Stimulated activated CD8-positive, alpha-beta memory T cell treated with anti-CD3 and anti-CD28 coated beads, Interleukin-7, amount 100 ng/mL, for 1 hour (primary cell): ENCODE results near the gene AMMECR1.

Experiments used
- DNase-seq, 2 donors: peaks; one replicate each; pipeline ENCODE4 v3.0.0-alpha.2; 2020; ENCODE audit warnings: low read depth in 2 of 2

The AMMECR1 gene

DNA sequence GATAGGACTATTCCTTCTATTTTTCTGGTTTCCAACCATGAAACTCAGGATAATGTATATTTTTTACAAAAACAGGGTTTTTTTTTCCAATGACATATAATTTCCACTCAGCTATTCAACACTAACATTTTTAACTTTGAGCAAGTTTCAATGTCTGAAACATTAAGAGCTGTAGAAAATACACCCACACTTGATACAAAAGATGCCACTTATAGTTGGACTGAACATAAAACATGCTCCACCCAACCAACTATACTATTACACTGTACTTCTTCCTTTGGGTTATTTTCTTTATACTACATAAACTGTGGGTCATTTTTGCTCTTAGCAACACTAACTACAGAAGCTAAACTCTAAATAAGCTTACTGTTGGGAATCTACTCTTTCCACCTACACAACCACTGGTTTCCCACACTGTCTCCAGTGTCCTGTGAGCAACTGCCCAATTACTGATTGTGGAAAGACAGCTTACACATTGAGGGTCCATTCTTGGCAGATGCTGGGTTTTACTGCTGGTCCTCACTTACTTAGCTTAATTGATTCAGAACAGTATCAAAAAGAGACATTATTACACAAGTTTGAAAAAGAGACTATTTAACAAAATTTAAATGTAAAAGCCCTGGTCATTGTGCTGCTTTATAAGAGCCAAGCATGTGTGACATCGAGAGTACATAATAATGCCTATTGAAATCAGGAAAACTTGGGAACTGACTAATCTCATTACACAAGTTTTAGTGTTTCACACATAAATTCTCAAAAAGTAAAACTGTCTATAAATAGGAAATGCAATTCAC lies 6.3 kb downstream of the AMMECR1 start:
- DNase-seq = no peak

DNA sequence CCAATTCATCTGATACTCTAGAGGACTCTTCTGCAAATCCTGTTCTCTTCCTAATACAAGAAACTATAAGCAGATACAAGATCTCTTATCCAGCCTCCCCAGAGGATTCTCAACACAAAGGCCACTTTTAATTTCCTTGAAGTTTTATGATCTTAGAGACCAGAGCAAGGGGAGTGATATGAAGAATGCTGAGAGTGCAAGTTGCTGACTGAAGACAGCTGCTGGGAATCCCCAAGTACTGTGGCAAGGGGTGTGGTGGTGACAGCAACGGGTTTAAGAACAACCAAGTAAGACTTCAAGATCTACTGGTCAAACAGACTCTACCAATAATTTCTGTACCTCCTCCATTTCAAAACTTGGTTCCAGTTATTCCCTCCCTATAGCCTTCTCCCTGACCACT lies 7.0 kb downstream of the AMMECR1 start:
- DNase-seq = no peak

DNA sequence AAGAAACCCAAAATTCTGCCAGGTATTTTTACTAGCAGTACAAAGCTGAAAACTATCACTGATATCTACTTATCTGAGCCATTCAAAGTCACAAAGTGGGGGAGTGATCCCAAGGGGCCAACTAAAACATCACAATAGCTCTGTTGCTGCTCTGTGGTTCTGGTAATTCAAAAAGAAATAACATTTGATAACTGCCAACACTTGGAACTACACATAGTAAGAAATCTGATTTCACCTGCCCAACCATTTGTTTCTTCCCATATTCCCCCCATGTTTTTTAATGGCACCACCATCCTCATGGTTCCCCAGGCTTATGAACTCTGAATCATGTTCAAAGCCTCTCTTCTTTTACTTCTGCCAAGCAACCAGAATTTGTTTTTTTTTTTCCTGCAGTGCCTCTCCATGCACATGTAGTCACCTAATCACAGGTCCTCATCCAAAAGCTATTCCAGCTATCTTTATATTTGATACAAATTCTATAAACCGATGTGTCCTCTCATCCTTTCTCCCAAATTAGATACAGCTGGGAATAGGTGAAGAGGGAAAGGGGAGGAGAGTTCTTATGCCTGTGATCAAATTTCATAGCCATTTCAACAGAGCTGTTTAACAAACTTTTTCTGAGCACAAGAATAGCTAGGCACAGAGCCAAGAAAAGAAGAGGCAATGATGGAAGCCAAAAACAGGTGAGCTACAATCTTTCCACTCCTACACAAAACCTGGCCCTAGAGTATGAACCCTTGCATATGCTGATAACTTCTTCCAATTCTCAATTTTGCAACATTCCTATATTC lies 7.7 kb downstream of the AMMECR1 start:
- no peak for DNase-seq

DNA sequence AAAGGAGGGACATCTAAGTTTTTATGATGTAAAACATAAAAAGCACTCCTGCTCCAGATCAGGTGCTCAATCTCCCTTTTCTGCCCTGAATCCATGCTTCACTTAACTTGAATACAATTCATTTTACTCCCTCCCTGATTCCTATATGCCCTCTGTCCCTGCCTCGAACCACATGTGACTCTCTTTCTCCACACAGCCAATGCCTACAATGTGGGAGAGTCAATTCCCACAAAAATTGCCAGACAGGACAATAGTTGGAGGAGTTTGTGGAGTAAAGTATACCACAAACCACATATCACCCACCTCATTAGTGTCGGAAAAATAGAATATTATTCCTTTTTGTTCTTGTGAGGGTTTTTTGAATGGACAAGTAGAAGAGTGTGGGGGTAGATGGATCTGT lies 9.7 kb downstream of the AMMECR1 start:
- DNase-seq = no peak

DNA sequence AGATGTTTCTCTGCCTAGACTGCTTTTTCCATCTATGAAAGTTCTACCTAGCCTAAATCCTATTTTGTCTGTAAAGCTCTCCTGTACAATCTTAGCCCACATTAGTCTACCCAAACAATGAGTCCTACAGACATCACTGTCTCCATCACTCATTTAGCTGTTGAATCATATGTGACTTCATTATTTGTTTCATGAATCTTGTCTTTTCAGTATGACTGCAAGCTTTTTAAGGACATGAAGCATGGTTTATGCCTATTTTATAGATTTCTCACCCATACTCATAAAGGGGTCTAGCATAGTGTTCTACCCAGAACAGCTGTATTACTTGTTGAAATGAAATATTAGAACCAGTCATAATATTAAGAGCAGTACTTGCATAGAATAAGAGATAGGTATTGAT lies 13.0 kb downstream of the AMMECR1 start:
- DNase-seq = no peak

DNA sequence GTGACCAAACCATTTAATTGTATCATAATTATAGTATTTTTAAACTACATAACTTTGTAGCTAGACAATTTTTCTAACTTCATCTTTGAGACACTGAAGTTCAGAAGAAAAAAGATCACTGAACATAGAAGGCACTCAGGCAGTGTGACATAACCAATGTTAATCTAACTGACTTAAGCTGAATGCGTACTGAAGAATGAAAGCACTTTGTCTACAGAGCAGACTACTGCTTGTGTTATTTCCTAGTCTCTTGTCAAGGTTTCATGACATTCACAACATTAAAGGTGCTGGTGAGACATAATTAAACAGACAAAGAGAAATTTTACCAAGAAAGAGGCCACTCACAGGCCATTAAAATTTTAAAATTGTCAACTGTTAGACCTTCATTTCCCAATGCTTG lies 13.5 kb downstream of the AMMECR1 start:
- no peak for DNase-seq

DNA sequence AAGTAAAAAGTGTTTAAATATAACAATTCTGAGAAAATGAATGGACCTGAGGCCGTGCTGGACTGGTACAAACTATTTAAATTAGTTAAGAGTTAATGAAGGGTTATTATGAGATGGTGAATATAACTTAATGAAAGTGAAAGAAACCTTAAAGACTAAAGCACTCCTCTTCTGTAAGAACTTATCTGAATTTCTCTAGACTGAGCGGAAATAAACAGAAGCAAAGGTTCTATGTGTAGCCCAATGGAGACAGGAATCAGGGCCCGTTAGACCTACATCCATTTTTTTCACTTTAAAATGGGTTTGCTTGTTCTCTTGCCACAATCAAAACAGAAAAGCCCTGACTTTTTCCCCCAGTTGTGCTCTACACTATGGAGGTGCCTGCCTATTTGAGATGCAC lies 14.9 kb downstream of the AMMECR1 start:
- DNase-seq = no peak

DNA sequence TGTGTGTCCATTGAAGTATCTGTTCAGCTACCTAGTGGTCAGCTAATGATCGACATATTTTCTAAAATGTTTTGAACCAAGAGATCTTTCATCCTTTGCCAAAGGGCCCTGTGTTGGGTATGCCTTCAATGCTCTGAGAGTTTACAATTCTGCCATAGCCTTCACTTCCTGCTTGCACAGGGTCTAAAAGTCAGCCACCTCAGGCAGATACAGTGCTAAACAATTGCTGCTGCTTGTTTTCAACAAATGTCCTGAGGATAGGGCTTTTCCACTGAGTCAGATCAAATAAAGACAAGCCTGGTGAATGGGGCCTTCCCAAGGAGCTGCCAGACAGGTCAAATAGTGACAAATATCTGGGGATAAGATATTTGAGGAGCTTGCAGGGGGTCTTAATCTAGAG lies 16.7 kb downstream of the AMMECR1 start:
- DNase-seq = no peak

DNA sequence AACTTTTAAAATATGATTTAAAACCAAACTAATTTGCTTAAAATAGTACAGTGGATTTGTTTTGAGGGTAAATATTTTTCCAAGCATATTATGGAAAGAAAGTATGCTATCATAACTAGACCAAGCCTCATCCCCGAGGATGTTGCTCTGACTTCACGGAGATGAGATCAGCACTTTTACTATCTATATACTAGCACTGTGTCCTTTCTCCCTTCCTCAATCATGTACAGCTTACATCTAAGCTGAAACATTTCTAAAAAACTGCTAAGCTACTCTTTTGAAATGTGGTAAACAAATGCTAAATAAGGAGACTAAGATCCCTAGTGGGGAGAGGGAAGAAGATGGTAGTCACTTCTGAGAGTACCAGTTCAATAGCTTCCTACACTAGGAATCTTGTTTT lies 23.8 kb downstream of the AMMECR1 start:
- DNase-seq = no peak

DNA sequence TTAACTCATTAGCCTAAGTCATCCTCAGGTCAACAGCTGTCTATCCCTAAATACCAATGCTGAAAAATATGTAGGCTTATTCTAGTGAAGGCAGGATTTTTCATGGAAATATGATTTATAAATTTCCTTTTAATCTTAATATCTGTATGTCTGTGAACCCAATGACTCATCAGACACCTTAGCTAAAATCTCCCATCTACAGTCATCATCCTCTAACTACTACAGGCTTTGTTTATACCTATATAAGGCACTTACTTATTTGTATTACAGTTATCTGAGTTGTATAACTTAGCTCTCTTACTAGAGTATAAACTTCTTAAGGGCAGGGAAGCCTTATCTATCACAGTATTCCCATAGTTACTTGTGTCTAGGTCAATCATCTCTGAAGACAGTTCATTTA lies 24.2 kb downstream of the AMMECR1 start:
- DNase-seq = no peak

DNA sequence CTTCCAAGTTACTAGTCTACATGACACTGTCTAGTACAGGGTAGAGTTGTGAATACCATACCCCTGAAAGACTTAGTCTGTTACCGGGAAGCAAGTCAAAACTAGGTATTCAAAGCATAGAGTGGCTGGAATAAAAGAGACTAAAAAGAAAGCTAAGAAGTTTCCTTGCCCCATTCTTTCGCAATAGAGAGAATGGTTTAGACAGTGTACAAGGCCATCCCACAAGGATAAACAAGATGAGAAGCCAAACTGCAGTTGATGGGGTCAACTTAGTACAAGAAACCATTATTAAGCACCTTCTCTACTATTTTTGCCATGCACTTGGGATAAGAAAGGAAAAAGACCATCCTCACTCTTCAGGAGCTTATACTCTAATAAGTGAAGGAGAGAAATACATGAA lies 30.3 kb downstream of the AMMECR1 start:
- no peak for DNase-seq

DNA sequence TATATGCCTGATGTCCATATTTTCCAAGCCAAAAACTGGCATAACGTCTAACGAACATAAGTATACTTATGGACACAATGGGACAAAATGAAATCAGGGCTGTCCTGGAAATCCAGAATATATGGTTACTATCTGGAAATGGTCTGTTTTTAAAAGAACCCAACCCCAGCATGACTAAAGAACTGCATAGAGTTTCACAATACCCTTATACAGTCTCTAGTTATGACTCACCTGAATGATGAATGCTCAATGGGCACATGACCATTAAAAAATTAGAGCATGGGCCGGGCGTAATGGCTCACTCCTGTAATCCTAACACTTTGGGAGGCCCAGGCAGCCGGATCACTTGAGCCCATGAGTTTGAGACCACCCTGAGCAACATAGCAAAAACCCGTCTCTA lies 31.8 kb downstream of the AMMECR1 start:
- DNase-seq = no peak

DNA sequence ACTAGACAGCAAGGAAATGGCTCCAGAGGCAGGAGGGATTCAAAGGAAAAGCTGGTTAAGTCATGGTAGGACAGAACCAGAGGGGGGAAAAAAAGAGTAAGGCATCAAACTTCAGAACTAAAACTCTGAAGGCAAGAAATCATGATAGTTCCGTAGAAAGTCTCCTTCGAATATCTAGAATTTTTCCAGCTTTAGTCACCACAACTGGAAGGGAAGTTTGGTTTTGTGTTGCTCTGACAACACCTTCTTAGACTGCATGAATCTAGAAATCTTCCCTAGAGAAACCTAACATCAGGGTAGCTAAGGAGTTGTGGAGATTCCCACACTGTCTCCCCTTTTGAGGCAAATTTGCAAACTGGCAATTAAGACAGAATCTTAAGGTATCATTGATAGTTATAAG lies 33.7 kb downstream of the AMMECR1 start:
- no peak for DNase-seq

DNA sequence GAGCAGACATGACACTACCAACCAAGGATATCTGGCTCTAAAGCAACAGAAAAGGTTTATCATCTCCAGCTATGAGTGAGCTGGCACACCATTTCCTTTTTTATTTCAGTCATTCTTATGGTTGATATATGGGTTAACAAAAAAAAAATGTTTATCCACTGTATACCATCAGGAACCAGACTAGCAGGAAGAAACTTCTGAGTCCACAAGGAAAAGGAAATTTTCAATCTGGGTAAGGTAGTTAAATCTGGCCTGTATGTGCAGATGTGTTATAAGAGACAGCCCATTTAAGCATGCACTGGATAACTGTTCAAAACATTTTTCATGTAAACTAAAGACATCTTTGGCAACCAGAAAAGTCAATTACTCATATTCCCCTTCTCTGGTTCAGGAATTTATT lies 35.0 kb downstream of the AMMECR1 start:
- no peak for DNase-seq

DNA sequence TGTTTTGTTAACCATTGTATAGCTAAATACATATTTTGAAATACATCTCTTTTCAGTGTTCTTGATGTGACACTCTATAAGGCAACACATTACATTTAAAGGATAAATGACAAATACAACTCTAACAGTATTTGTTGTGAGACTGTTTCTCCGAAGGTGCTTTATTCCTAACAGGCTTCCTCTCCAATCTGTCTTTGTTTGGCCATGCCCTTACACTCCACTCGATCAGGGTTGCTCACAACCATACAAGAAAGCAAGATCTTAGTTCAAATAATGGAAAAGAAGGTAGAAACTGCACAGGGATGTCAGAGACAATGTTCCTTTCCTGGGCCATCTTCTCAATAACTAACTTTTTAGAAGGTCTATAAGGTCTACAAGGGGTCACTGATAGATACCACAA lies 36.5 kb downstream of the AMMECR1 start:
- no peak for DNase-seq

DNA sequence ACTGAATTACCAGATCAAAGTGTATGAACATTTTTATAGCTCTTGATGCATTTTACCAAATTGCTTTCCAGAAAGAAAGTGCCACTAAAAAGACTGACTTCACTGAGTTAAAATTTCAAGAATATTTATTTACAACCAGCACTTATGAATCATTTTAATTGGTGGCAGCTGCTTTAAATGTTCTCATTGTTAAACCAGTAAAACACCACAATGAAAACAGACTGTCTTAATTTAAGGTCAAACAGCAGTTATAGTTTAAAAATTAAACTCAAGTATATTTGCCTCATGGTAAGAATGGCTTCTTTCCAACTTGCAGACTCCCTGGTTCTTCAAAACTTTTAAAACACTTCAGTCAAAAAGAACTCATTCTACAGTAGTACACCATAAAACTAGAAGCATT lies 36.9 kb downstream of the AMMECR1 start:
- DNase-seq = no peak

DNA sequence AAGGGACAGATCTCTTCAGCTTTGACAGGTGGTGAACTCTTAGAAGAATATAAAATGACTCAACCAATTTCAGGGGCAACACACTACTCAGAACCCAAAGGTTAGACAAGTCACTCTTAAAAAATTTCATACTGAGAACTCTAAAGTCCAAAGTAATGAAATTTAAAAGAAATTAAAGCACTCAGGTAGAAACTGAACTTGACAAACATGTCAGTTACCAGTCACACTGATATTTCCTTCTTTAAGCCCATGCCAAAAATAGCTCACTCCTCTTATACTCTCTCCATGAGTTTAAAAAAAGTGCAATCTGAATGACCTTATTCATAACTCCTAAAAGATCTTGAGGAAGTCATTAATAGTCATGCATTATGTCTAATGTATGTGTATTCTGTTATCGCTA lies 40.3 kb downstream of the AMMECR1 start:
- DNase-seq = no peak

DNA sequence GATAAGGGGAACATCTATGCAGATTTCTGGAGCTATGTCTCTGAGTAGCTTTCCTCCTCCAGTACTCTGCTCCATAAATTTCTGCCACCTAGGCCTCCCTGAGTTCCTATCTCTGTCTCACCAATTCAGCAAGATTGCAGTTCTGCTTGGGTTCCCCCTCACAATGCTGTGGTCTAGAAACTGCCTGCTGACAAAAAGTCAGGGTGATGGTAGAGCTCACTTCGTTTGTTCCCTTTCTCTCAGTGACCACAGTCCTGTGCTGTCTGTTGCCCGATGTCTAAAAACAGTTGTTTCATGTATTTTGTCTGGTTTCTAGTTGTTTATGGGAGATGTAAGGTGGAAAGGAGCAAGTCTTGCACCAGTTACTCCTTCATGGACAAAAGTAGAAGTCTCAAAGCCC lies 41.1 kb downstream of the AMMECR1 start:
- no peak for DNase-seq

DNA sequence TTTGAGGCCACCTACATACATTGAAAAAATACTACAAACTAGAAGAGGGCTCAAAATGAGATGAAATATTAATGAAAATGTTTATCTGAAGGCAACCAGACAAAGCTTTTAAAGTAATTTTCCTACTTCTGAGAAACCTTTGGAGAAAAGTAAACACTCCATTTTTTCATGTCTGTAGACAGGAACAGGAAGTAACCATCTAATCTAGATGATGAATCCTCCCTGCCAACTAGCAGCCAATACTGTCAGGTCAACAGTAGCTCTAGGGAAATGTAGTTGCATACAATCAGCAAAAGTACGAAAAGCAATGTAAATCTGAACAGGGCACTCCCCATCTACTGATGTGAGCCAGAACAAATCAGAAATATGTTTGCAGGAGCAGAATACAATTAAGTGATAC lies 49.0 kb downstream of the AMMECR1 start:
- DNase-seq = no peak

DNA sequence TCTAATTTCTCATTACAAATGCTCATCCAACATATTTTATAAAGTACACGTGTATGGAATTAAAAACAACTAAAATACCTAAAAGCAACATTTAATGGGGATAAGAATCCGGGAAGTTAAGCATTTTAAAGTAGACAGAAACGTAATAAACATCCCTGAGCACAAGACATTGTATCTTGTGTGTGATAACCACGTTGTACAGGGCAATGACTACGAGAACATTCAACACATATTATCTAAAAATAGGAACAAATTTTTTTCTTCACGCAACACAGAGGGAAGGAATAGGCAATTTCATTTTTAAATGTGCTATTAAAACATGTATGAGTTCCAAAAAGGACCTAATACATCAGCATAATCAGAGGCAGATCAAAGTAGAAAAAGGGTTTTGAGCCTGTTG lies 49.5 kb downstream of the AMMECR1 start:
- DNase-seq = no peak

DNA sequence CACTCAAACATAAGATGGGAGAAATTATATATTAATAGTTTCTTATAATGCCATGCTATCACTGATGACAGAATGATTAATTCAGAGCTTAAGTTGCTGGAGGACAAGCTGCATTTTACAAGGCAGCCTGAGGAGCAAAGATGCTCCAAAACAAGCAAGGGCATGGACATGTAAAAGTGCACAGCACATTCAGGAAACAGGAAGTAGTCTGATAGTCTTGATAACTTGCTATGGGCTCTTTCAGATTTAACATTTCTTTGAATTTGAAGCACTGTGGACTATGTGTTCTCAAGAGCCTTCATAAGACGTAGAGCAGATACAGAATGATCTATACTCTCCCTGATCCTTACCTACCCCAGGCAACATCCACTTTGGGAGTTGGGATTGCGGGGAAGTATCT lies 50.0 kb downstream of the AMMECR1 start:
- no peak for DNase-seq

DNA sequence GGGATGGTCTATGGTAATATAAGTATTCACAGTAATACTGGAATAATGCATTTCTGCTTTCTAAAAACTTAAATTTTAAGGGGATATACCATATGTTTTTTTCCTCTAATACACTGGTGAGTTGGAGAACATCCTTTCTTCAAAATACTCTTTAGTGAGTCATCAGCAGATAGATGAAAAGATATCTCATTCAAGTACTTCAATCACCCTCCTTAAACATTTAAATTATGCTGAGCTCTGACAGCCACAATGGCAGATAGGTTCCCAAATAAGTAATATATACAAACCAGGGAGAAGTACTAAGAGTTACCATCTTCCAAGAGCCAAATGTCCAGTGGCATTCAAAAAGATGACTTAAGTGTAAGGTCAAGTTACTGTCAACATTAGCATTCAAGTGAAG lies 52.2 kb downstream of the AMMECR1 start:
- DNase-seq = no peak

DNA sequence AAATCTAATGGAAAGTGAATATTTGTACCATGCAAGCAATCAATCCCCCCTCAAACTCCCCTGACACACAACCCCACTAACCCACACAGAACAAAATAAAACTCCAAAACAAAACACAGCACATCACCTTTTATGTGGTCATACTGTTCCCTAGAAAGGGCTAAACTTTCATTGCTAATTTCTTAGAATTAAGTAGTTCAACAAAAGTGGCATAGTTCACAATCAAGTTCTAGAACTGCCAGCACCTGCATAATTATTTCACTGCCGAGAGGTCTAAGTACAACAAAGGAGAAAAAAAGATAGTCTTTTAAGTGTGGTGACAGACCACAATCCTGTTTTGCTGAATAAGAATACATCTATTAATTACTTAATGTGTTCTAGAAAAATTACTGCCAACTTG lies 58.8 kb downstream of the AMMECR1 start:
- DNase-seq = no peak

DNA sequence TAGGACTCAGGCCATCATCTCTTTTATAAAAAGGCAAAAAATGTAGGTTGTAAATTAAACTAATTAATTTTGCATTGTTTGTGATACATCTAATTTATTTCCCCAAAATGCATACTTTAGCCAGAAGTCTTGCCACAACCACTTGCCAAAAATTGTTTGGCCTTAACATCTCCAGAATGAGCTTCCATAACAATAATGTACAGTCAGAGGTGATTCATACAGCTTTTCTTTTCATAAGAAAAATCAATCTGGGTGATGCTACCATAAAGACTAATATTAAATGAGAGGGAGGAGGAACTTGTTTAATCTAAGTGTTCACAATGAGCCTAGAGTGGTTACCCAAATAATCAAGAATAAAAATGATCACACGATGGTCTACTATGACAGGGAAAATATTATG lies 59.3 kb downstream of the AMMECR1 start:
- DNase-seq = no peak
